ENCODE data around the gene MBD1.
"Not testable (repeated sequence)": the region's sequence is repeated elsewhere in the genome, so short reads cannot be mapped to it uniquely, and the experiment has no call there.

The MBD1 gene

GRCh38 chr18:50310080-50310479 lies 28.8 kb upstream of the MBD1 start:
- no peaks in the 10 kb centered on the region for H3K27me3 ChIP-seq (ENCODE audit: insufficient read depth, poor library complexity, severe bottlenecking)
- DNase-seq (ENCODE audit: low read depth in 1 of 2, low spot score in 1 of 2): peak in 1 of 2 experiments; percentile 0
- no peak overlapping the region; the same call in 1 of the 2 replicates for H3K27ac ChIP-seq (replicated peaks)
- TF ChIP-seq GABPA (IDR thresholded peaks at IDR 0.05; ENCODE audit: low read depth) (no peak), REST (IDR thresholded peaks at IDR 0.05; ENCODE audit: insufficient replicate concordance, low read depth) (no peak), CTCF (IDR thresholded peaks at IDR 0.05; ENCODE audit: insufficient read depth, low read length) (no peak), POLR2AphosphoS5 (IDR thresholded peaks at IDR 0.05; ENCODE audit: low read depth) (no peak), SPI1 (IDR thresholded peaks at IDR 0.05; ENCODE audit: borderline replicate concordance, low read depth) (no peak)
- no peak overlapping the region for H3K4me3 ChIP-seq (replicated peaks; ENCODE audit: insufficient read depth, low read length)

GRCh38 chr18:50308851-50309250 lies 27.5 kb upstream of the MBD1 start:
- H3K4me3 ChIP-seq (replicated peaks; ENCODE audit: insufficient read depth, low read length); H3K27me3 ChIP-seq (ENCODE audit: insufficient read depth, poor library complexity, severe bottlenecking): not testable (repeated sequence)
- H3K27ac ChIP-seq (replicated peaks): peak overlapping the region; percentile 85
- DNase-seq (ENCODE audit: low read depth in 1 of 2, low spot score in 1 of 2): peak in 1 of 2 experiments; percentile 10

GRCh38 chr18:50307738-50308470 lies 26.6 kb upstream of the MBD1 start:
- Histone ChIP-seq H3K27ac (replicated peaks) (peak overlapping the region; percentile 85), H3K4me3 (replicated peaks; ENCODE audit: insufficient read depth, low read length) (peak overlapping the region; percentile 45), H3K27me3 (ENCODE audit: insufficient read depth, poor library complexity, severe bottlenecking) (no peaks in the 10 kb centered on the region)
- TF ChIP-seq CTCF (IDR thresholded peaks at IDR 0.05; ENCODE audit: insufficient read depth, low read length) (no peak), GABPA (IDR thresholded peaks at IDR 0.05; ENCODE audit: low read depth) (no peak), POLR2AphosphoS5 (IDR thresholded peaks at IDR 0.05; ENCODE audit: low read depth) (peak; percentile 87), SPI1 (IDR thresholded peaks at IDR 0.05; ENCODE audit: borderline replicate concordance, low read depth) (no peak)
- peak; percentile 99 for DNase-seq (ENCODE audit: low read depth in 1 of 2, low spot score in 1 of 2)

GRCh38 chr18:50307400-50307737 lies 26.0 kb upstream of the MBD1 start:
- TF ChIP-seq REST (IDR thresholded peaks at IDR 0.05; ENCODE audit: insufficient replicate concordance, low read depth): no peak
- no peak for TF ChIP-seq CTCF (IDR thresholded peaks at IDR 0.05; ENCODE audit: insufficient read depth, low read length)
- no peak for TF ChIP-seq GABPA (IDR thresholded peaks at IDR 0.05; ENCODE audit: low read depth)
- no peak for TF ChIP-seq SPI1 (IDR thresholded peaks at IDR 0.05; ENCODE audit: borderline replicate concordance, low read depth)
- TF ChIP-seq POLR2AphosphoS5 (IDR thresholded peaks at IDR 0.05; ENCODE audit: low read depth): no peak
- no peaks in the 10 kb centered on the region for H3K27me3 ChIP-seq (ENCODE audit: insufficient read depth, poor library complexity, severe bottlenecking)
- DNase-seq (ENCODE audit: low read depth in 1 of 2, low spot score in 1 of 2): no peak
- H3K4me3 ChIP-seq (replicated peaks; ENCODE audit: insufficient read depth, low read length): peak overlapping the region; percentile 45
- H3K27ac ChIP-seq (replicated peaks): peak overlapping the region; percentile 85

Measured in HL-60 (cell line).